B cell (primary cell): ENCODE measurements around the gene HEPACAM2.

Source experiments
- EZH2 ChIP-seq: IDR thresholded peaks from 2 replicates; pipeline ENCODE4 v1.6.1; 2012; ENCODE audit warnings: borderline replicate concordance, low read depth, mild to moderate bottlenecking, moderate library complexity, low read length; ENCODE audit not compliant: insufficient read depth, poor library complexity, severe bottlenecking
- TF ChIP-seq, protein P1 (sequence below): fragments of 200-600 bp; IDR thresholded peaks from one replicate; pipeline ENCODE4 v1.8.0; 2022; ENCODE audit warnings: antibody characterized with exemption, mild to moderate bottlenecking

DNA sequence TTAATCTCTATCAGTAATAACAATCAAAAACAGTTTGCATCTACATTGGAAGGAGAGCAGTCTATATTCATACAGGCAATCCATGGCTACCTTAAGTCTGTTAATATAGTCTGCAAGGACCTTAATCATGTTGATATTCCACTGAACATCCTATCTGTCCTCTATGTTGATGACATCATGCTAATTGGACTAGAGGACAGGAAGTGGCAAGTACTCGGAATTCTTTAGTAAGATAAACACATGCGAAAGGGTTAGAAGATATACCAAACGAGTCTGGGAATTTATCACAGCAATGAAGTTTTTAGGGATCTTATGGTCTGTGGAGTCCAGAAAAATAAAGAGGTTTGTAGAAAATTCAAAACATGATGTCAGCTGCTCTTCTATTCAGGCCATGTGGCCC is 66.8 kb downstream of the HEPACAM2 start:
- TF ChIP-seq, protein P1, sequence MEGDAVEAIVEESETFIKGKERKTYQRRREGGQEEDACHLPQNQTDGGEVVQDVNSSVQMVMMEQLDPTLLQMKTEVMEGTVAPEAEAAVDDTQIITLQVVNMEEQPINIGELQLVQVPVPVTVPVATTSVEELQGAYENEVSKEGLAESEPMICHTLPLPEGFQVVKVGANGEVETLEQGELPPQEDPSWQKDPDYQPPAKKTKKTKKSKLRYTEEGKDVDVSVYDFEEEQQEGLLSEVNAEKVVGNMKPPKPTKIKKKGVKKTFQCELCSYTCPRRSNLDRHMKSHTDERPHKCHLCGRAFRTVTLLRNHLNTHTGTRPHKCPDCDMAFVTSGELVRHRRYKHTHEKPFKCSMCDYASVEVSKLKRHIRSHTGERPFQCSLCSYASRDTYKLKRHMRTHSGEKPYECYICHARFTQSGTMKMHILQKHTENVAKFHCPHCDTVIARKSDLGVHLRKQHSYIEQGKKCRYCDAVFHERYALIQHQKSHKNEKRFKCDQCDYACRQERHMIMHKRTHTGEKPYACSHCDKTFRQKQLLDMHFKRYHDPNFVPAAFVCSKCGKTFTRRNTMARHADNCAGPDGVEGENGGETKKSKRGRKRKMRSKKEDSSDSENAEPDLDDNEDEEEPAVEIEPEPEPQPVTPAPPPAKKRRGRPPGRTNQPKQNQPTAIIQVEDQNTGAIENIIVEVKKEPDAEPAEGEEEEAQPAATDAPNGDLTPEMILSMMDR = no peak
- no peak for TF ChIP-seq EZH2
